HG03432 (cell line): Measurements from ENCODE around the gene RRP1B.

Experiments
- ATAC-seq: cut with Tn5 transposase; IDR thresholded peaks from one replicate; pipeline ENCODE4 v1.9.1; 2021; ENCODE audit warnings: mild to moderate bottlenecking, moderate library complexity; ENCODE audit not compliant: unreplicated experiment

RRP1B gene

GRCh38 chr21:43739621-43740435, 80.5 kb downstream of the RRP1B start:
- ATAC-seq, result no peak

GRCh38 chr21:43740497-43741156, 81.3 kb downstream of the RRP1B start:
- ATAC-seq, result no peak

GRCh38 chr21:43741423-43742096, 82.2 kb downstream of the RRP1B start:
- no peak for ATAC-seq

- no peak for ATAC-seq
Observed at GRCh38 chr21:43743947-43744346, 84.6 kb downstream of the RRP1B start.

- no peak for ATAC-seq
Observed at GRCh38 chr21:43744725-43745124, 85.4 kb downstream of the RRP1B start.
